ENCODE data around the gene STAT5B.
"Not testable (repeated sequence)": the region's sequence is repeated elsewhere in the genome, so short reads cannot be mapped to it uniquely, and the experiment has no call there.

Gene STAT5B

GRCh38 chr17:42271006-42271778 is 5.0 kb downstream of the STAT5B start:
- DNase-seq (ENCODE audit: low spot score), result no peak
- in situ Hi-C loops (cut with MboI; ENCODE audit: low pct_unique_long_range_greater_than_20kb, low sequenced_read_pairs, unreplicated experiment), result no loop called here
- TF ChIP-seq CTCF (IDR thresholded peaks at IDR 0.05; ENCODE audit: extremely low read depth, insufficient read depth, missing control alignments), result no peak

- TF ChIP-seq CTCF (IDR thresholded peaks at IDR 0.05; ENCODE audit: extremely low read depth, insufficient read depth, missing control alignments), result no peak
- DNase-seq (ENCODE audit: low spot score), result no peak
- in situ Hi-C loops (cut with MboI; ENCODE audit: low pct_unique_long_range_greater_than_20kb, low sequenced_read_pairs, unreplicated experiment), result no loop called here
These were observed 5.6 kb downstream of the STAT5B start for GRCh38 chr17:42270596-42270995.

- DNase-seq (ENCODE audit: low spot score), result no peak
- in situ Hi-C loops (cut with MboI; ENCODE audit: low pct_unique_long_range_greater_than_20kb, low sequenced_read_pairs, unreplicated experiment), result no loop called here
- no peak for TF ChIP-seq CTCF (IDR thresholded peaks at IDR 0.05; ENCODE audit: extremely low read depth, insufficient read depth, missing control alignments)
These were observed 6.0 kb downstream of the STAT5B start for GRCh38 chr17:42270170-42270535.

GRCh38 chr17:42268236-42268635 is 8.0 kb downstream of the STAT5B start:
- TF ChIP-seq CTCF (IDR thresholded peaks at IDR 0.05; ENCODE audit: extremely low read depth, insufficient read depth, missing control alignments), result no peak
- no peak for DNase-seq (ENCODE audit: low spot score)
- in situ Hi-C loops (cut with MboI; ENCODE audit: low pct_unique_long_range_greater_than_20kb, low sequenced_read_pairs, unreplicated experiment), result no loop called here

- in situ Hi-C loops (cut with MboI; ENCODE audit: low pct_unique_long_range_greater_than_20kb, low sequenced_read_pairs, unreplicated experiment), result no loop called here
These were observed 9.0 kb downstream of the STAT5B start for GRCh38 chr17:42266918-42267766.

GRCh38 chr17:42266462-42266861 is 9.7 kb downstream of the STAT5B start:
- in situ Hi-C loops (cut with MboI; ENCODE audit: low pct_unique_long_range_greater_than_20kb, low sequenced_read_pairs, unreplicated experiment), result no loop called here
- no peak for TF ChIP-seq CTCF (IDR thresholded peaks at IDR 0.05; ENCODE audit: extremely low read depth, insufficient read depth, missing control alignments)
- no peak for DNase-seq (ENCODE audit: low spot score)

More at GRCh38 chr17:42266918-42267766, 9.0 kb downstream of the STAT5B start:
- no peak for TF ChIP-seq CTCF (IDR thresholded peaks at IDR 0.05; ENCODE audit: extremely low read depth, insufficient read depth, missing control alignments)
- no peak for DNase-seq (ENCODE audit: low spot score)

GRCh38 chr17:42264366-42264765 is 11.8 kb downstream of the STAT5B start:
- in situ Hi-C loops (cut with MboI; ENCODE audit: low pct_unique_long_range_greater_than_20kb, low sequenced_read_pairs, unreplicated experiment); DNase-seq (ENCODE audit: low spot score): not testable (repeated sequence)
